ENCODE results near the gene NDE1.

Gene NDE1

DNA sequence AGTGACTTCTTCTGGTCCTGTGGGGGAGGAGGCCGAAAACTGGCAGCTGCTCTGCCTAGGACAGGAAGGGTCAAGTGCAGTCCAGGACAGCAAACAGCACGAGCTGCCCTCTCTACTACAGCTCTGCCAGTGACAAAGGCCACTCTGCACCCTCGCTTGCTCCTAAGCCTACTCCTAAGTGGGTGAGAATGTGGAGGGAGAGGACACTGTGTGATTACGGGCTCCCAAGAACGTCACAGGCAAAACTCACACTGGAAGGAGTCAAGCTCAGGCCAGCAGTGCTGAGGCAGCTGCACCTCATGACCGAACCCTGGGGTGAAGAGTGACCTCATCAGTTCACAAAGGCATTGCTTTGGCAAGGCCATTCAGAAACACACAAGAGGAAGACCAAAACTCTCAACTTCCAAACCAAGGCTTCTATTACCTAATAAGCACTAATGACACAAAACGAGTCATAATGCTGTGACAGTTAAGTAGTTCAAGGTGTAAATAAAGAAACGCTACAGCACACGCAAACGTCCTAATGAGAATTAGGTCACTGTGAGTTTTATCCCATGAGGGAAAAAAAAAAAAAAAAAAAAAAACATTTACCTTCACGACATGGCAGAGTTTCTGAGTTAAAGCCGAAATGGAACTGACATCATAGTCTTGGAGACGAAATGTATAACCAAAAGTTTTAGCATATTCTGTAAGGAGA, 42.2 kb upstream of the NDE1 start:
- no peaks in the 10 kb centered on the region for H3K4me1 ChIP-seq (ENCODE audit: insufficient read depth, low read length, severe bottlenecking)
- H3F3A ChIP-seq (ENCODE audit: insufficient read depth, low read length), result no peaks in the 10 kb centered on the region
- no peak for TF ChIP-seq EZH2 (IDR thresholded peaks at IDR 0.05; ENCODE audit: borderline replicate concordance, low read length)
- TF ChIP-seq, protein P1, sequence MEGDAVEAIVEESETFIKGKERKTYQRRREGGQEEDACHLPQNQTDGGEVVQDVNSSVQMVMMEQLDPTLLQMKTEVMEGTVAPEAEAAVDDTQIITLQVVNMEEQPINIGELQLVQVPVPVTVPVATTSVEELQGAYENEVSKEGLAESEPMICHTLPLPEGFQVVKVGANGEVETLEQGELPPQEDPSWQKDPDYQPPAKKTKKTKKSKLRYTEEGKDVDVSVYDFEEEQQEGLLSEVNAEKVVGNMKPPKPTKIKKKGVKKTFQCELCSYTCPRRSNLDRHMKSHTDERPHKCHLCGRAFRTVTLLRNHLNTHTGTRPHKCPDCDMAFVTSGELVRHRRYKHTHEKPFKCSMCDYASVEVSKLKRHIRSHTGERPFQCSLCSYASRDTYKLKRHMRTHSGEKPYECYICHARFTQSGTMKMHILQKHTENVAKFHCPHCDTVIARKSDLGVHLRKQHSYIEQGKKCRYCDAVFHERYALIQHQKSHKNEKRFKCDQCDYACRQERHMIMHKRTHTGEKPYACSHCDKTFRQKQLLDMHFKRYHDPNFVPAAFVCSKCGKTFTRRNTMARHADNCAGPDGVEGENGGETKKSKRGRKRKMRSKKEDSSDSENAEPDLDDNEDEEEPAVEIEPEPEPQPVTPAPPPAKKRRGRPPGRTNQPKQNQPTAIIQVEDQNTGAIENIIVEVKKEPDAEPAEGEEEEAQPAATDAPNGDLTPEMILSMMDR (IDR thresholded peaks at IDR 0.05; ENCODE audit: low read length), result no peak
- no peaks in the 10 kb centered on the region for H3K9me2 ChIP-seq (ENCODE audit: low read depth, low read length)
- no peaks in the 10 kb centered on the region for H3K79me2 ChIP-seq (ENCODE audit: insufficient read depth, low read length)
- no peaks in the 10 kb centered on the region for H3K9me3 ChIP-seq (ENCODE audit: low read length)
- no peaks in the 10 kb centered on the region for H3K27me3 ChIP-seq (ENCODE audit: insufficient read depth, low read length)
- H3K4me2 ChIP-seq (ENCODE audit: low read length), result no peak overlapping the region
- H4K20me1 ChIP-seq (ENCODE audit: insufficient read depth, low read length), result no peaks in the 10 kb centered on the region
- no peak overlapping the region for H2AFZ ChIP-seq (ENCODE audit: low read length)
- no peak overlapping the region for H3K27ac ChIP-seq (ENCODE audit: low read depth, low read length, poor library complexity, severe bottlenecking)
- H3K4me3 ChIP-seq (ENCODE audit: low read depth, low read length, poor library complexity, severe bottlenecking), result no peak overlapping the region
- no peak overlapping the region for H3K9ac ChIP-seq (ENCODE audit: low read length)
- H3K36me3 ChIP-seq (ENCODE audit: insufficient read depth, low read length), result peaks cover 94% of the 10 kb centered on the region

DNA sequence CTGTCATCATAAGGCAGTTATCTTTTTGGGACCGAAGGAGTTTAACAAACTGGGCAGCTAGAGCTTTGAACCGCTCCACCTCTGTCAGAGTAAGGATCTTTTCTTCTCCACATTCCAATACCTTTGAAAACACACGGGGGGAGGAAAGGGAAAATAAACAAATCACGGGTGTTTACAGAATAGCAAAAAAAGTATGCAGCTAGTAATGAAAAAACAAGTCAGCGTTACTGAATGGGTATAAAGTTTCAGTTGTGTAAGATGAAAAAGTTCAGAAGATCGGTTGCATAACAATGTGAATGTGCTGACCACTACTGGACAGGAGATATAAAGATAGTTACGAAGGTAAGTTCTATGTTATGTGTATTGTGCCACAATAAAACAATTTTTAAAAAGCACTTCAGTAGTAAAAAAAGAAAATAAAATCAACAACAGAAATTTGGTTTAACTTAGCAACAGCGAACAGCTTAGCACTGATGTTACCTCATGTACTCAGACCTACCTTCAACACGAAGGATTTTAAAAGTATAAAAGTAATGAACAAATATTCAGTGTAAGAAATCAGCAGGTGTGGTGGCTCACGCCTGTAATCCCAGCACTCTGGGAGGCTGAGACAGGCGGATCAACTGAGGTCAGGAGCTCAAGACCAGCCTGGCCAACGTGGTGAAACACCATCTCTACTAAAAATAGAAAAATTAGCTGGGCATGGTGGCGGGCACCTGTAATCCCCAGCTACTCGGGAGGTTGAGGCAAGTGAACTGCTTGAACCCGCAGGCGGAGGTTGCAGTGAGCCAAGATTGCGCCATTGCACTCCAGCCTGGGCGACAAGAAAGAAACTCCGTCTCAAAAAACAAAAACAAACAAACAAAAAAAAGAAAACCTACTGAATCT, 41.4 kb upstream of the NDE1 start:
- TF ChIP-seq, protein P1 (IDR thresholded peaks at IDR 0.05; ENCODE audit: low read length), result no peak
- no peak for TF ChIP-seq EZH2 (IDR thresholded peaks at IDR 0.05; ENCODE audit: borderline replicate concordance, low read length)
- H3K4me1 ChIP-seq (ENCODE audit: insufficient read depth, low read length, severe bottlenecking), result no peaks in the 10 kb centered on the region
- H3K27me3 ChIP-seq (ENCODE audit: insufficient read depth, low read length), result no peaks in the 10 kb centered on the region
- H3K27ac ChIP-seq (ENCODE audit: low read depth, low read length, poor library complexity, severe bottlenecking), result no peak overlapping the region
- H3K4me3 ChIP-seq (ENCODE audit: low read depth, low read length, poor library complexity, severe bottlenecking), result no peak overlapping the region
- no peaks in the 10 kb centered on the region for H3F3A ChIP-seq (ENCODE audit: insufficient read depth, low read length)
- H3K36me3 ChIP-seq (ENCODE audit: insufficient read depth, low read length), result peaks cover 91% of the 10 kb centered on the region
- no peak overlapping the region for H3K9ac ChIP-seq (ENCODE audit: low read length)
- H3K79me2 ChIP-seq (ENCODE audit: insufficient read depth, low read length), result no peaks in the 10 kb centered on the region
- H3K9me2 ChIP-seq (ENCODE audit: low read depth, low read length), result no peaks in the 10 kb centered on the region
- no peaks in the 10 kb centered on the region for H3K9me3 ChIP-seq (ENCODE audit: low read length)
- H3K4me2 ChIP-seq (ENCODE audit: low read length), result no peak overlapping the region
- no peak overlapping the region for H2AFZ ChIP-seq (ENCODE audit: low read length)
- H4K20me1 ChIP-seq (ENCODE audit: insufficient read depth, low read length), result no peaks in the 10 kb centered on the region

DNA sequence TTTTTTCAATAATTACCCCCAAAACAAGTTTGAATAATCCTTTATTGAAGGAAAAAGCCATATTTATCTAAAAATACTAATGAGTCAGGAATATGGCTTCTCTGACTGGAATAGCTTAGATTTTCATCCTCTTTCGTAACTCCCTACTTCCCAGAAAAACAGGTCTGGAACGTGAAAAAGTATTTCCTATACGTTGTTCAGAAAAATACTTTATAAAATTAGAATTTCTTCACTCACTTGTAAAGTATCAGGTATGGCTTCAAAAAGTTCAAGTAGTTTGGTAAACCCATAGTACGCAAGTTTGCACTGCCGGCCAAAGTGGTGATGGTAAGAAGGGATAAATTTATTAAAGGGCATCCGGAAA, 40.8 kb upstream of the NDE1 start:
- Histone ChIP-seq H3K4me3 (ENCODE audit: low read depth, low read length, poor library complexity, severe bottlenecking) (no peak overlapping the region), H3K27me3 (ENCODE audit: insufficient read depth, low read length) (no peaks in the 10 kb centered on the region), H3K79me2 (ENCODE audit: insufficient read depth, low read length) (no peaks in the 10 kb centered on the region), H4K20me1 (ENCODE audit: insufficient read depth, low read length) (no peaks in the 10 kb centered on the region), H3K27ac (ENCODE audit: low read depth, low read length, poor library complexity, severe bottlenecking) (no peak overlapping the region), H3K4me2 (ENCODE audit: low read length) (no peak overlapping the region), H2AFZ (ENCODE audit: low read length) (no peak overlapping the region), H3K36me3 (ENCODE audit: insufficient read depth, low read length) (peaks cover 90% of the 10 kb centered on the region), H3K9me2 (ENCODE audit: low read depth, low read length) (no peaks in the 10 kb centered on the region), H3F3A (ENCODE audit: insufficient read depth, low read length) (no peaks in the 10 kb centered on the region), H3K9me3 (ENCODE audit: low read length) (no peaks in the 10 kb centered on the region), H3K4me1 (ENCODE audit: insufficient read depth, low read length, severe bottlenecking) (no peaks in the 10 kb centered on the region), H3K9ac (ENCODE audit: low read length) (no peak overlapping the region)
- TF ChIP-seq, protein P1 (IDR thresholded peaks at IDR 0.05; ENCODE audit: low read length), result no peak
- no peak for TF ChIP-seq EZH2 (IDR thresholded peaks at IDR 0.05; ENCODE audit: borderline replicate concordance, low read length)
